GM08714 (cell line): Measurements from ENCODE around the gene GYS1.

ENCODE experiments used
- H3K4me3 ChIP-seq: fragments of 200-500 bp; sonication (Bioruptor generic); 2 replicates; pipeline ENCODE4 v1.5.1; 2014; ENCODE audit warnings: mild to moderate bottlenecking, low read length, inconsistent platforms
- ZNF274 ChIP-seq: IDR thresholded peaks from 2 replicates; pipeline ENCODE4 v1.6.1; 2012; ENCODE audit warnings: mild to moderate bottlenecking, low read depth, low read length

GYS1 gene

GRCh38 chr19:49020931-49021895 is 28.1 kb upstream of the GYS1 start:
- TF ChIP-seq ZNF274 = no peak
- H3K4me3 ChIP-seq = no peak overlapping the region

DNA sequence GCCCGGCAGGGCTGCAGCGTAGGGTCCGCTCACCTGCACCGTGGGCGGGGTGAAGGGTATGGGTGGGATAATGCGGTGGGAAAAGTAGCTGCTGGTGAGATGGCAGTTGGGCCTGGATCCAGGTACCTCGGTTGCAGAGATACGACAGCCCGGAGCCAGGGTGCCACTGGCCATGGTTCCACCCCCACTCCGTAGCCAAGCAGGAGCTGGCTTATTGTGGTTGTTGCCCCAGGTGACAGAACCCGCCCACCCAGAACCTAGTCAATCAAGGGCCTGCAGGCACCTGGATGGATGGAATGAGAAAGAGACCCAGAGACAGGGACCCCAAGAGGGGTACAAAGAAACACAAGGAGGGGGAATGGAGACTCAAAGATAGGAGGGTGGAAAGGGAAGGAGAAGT is 27.2 kb upstream of the GYS1 start:
- no peak for TF ChIP-seq ZNF274
- H3K4me3 ChIP-seq = no peak overlapping the region

- H3K4me3 ChIP-seq = peak overlapping the region; percentile 25; the same call in 1 of the 2 replicates
- no peak for TF ChIP-seq ZNF274
Measured at GRCh38 chr19:49019242-49019932, 26.3 kb upstream of the GYS1 start.

DNA sequence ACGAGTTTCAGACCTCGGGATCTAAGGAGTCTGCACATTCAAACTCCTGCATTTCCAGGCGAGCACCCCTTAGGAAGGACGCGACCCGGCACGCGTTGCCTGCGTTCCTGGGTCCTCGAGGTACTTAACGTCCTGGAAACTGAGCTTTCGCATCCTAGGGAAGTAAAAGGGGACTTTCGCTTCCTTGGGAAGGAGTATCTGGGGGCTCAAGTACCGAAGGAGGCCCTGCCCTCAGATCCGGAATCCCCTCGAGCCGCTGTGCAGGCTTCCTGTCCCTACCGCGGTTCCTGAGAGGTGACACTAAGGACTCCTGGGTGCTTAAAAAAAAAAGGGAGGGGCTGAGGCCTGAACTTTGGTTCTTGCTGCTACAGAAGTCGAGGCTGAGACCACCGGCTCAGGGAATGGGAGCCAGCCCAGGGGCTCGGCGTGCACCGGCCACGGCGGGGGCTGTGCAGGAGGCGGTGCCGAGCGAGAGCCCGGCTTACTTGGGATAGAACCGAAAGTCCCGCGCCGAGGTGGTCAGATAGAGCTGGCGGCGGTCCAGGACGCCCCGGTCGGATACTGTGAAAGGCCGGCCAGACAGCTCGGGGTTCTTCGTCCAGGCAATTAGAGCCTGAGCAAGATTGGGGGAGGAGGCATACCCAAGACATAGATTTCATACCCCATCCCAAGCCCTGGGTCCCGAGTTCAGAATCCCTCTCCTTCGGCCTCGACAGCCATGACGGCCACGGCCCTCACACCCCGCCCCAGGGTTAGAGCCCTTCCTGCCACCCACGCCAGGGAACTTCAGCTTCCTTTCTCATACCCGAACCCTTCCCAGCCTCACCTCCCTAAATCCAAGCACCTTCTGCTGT is 25.5 kb upstream of the GYS1 start:
- H3K4me3 ChIP-seq = peak overlapping the region; percentile 33; the same call in 1 of the 2 replicates

GRCh38 chr19:49017666-49018351 is 24.7 kb upstream of the GYS1 start:
- peak overlapping the region; percentile 33; the same call in 1 of the 2 replicates for H3K4me3 ChIP-seq
- TF ChIP-seq ZNF274 = no peak

DNA sequence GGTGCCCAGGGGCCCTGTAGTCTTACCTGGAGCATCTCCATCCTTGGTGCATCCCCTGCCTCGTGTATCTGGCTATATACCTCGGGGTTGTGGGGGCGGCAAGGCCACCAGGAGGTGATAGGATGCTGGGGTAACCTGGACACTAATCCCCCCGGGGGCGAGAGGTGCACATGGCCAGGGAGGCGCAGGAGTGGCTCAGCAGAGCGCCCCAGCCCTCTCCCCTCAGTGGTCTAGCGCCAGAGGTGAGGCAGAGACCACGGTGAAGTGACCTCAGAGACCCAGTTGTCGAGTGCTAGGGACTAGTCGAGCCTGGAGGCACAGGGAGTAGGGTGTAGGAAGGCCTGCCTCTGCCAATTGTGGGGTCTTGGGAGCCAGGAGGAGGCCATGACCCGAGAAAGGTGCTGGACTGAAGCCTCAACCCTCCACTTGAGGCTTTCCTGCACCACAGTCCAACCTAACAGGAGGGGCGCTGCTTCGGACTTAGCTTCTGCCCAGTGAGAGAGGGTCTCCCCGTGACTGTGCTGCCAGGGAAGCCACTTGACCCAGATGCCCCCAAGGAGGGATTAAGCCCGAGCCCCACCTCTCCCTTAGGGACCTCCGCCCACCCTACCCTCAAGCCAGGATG is 24.0 kb upstream of the GYS1 start, which contains the start of gene LHB:
Gene LHB, minus strand, starts transcription at position 51 of the 625 bp plus-strand sequence. Its CDS starts 10 bp downstream, at position 41.
- peak within 1 kb of the TSS; percentile 33; the same call in 1 of the 2 replicates for H3K4me3 ChIP-seq
- TF ChIP-seq ZNF274 = no peak

- no peak for TF ChIP-seq ZNF274
Measured at GRCh38 chr19:49016067-49016839, 23.1 kb upstream of the GYS1 start.

GRCh38 chr19:49014870-49015255 is 21.8 kb upstream of the GYS1 start:
- no peak for TF ChIP-seq ZNF274
- H3K4me3 ChIP-seq = no peak overlapping the region

More at GRCh38 chr19:49016067-49016839, 23.1 kb upstream of the GYS1 start:
- no peak overlapping the region for H3K4me3 ChIP-seq

DNA sequence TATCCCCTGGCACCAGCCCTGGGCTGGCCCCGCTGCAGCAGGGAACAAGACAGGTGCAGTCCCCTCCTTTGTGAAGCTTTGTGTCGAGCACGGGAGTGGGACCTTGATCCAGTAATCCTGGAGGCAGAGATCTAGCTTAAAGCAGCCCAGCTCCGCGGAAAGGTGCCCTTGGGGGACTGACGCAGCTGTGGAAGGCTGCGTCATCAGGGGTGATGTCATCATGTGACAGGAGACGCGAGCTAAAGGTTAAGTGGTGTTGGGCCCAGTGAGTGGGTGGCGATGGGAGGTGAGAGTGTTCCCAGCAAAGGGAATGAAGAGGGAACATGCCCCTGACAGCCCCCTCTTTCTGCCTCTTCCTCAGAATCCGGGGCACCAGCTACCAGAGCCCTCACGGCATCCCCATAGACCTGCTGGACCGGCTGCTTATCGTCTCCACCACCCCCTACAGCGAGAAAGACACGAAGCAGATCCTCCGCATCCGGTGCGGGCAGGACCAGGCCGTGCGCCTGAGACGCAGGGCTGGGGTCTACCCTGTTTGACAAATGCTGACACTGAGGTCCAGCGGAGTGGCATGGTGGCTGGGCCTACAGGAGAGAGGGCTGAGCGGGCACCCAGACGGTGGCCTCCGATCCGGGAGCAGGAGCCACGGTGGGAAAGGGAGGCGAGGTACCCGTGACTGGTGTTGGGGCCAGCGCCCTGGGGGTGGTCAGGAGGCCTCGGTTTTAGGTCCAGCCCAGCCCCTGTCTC is 21.2 kb upstream of the GYS1 start:
- no peak for TF ChIP-seq ZNF274
- H3K4me3 ChIP-seq = no peak overlapping the region

DNA sequence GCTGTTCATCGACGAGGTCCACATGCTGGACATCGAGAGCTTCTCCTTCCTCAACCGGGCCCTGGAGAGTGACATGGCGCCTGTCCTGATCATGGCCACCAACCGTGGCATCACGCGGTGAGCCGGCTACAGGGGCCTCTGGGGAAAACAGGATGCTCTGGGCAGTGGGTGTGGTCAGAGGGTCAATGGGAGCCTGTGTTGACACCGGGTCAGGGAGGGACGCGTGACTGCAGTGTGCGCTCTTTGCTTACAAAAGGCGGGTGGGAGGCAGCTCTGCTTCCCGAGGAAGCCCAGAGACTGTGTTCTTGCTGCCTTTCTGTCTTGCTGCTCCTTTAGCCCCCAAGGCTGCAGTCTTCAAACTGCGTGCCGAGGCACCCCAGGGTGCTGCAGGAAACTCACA is 18.1 kb upstream of the GYS1 start:
- no peak for TF ChIP-seq ZNF274
- no peak overlapping the region for H3K4me3 ChIP-seq

DNA sequence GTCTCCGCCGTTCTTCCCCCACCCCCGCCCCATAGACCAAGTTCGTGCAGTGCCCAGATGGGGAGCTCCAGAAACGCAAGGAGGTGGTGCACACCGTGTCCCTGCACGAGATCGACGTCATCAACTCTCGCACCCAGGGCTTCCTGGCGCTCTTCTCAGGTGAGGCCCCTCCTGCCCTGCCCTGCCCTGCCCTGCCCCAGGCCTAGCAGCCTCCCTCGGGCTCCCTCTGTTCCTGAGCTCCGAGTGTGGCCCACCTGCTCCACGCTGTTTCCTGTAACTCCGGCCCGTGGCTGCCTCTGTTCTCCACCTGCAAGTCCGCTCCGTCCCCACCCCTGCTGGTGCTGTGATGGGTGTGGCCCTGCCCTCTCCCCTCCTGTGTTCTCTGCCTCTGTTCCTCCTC is 17.3 kb upstream of the GYS1 start:
- no peak for TF ChIP-seq ZNF274
- no peak overlapping the region for H3K4me3 ChIP-seq

DNA sequence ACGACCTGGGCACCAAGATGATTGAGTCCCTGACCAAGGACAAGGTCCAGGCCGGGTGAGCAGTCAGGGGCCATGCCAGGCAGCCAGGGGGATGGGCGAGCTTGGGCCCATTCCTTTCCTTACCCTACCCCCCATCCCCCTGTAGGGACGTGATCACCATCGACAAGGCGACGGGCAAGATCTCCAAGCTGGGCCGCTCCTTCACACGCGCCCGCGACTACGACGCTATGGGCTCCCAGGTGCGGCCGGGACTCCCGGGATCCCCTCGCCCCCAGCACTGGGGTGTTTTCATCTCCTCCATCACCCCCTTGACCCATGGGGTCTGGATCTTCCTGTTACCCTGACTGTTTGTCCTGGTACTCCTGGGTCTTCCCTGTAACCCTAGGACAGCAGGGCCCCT is 16.7 kb upstream of the GYS1 start:
- no peak for TF ChIP-seq ZNF274
- no peak overlapping the region for H3K4me3 ChIP-seq

GRCh38 chr19:49006905-49007304 is 13.8 kb upstream of the GYS1 start:
- no peak for TF ChIP-seq ZNF274
- no peak overlapping the region for H3K4me3 ChIP-seq
